Calu3 (cell line): ENCODE results near the gene PLEKHG2. TPM values are rescaled to one million over a fixed set of nuclear protein-coding genes. Genes with fewer than 3 reads are reported as not detected.

Experiments
- BruUV-seq: library from RNA; stranded (reverse); fragments of 400-500 nt; replicated peaks from 2 replicates; lab custom pipeline; 2021; lab: Mats Ljungman, UMichigan
- CTCF ChIA-PET: fragments of 300-600 bp; sonication (Branson Sonifier 250); formaldehyde crosslinking; loops from one replicate; lab custom pipeline; 2022; ENCODE audit warnings: antibody characterized with exemption; lab: Charles Lee
- DNase-seq: peaks from one replicate; pipeline ENCODE4 v3.0.0; 2022
- H3K27ac Mint-ChIP-seq: one replicate; pipeline ENCODE4 v1.8.0; 2022; ENCODE audit warnings: mixed read lengths; ENCODE audit not compliant: unreplicated experiment
- H3K27me3 Mint-ChIP-seq: one replicate; pipeline ENCODE4 v1.8.0; 2022; ENCODE audit warnings: mixed read lengths; ENCODE audit not compliant: unreplicated experiment
- H3K36me3 Mint-ChIP-seq: one replicate; pipeline ENCODE4 v1.8.0; 2022; ENCODE audit warnings: mild to moderate bottlenecking, moderate library complexity, mixed read lengths; ENCODE audit not compliant: insufficient read depth, unreplicated experiment
- H3K4me1 Mint-ChIP-seq: one replicate; pipeline ENCODE4 v1.8.0; 2022; ENCODE audit warnings: mild to moderate bottlenecking, low read depth, mixed read lengths; ENCODE audit not compliant: unreplicated experiment
- H3K4me3 Mint-ChIP-seq: one replicate; pipeline ENCODE4 v1.8.0; 2022; ENCODE audit warnings: mild to moderate bottlenecking, low read depth, moderate library complexity, mixed read lengths; ENCODE audit not compliant: unreplicated experiment
- H3K9me3 Mint-ChIP-seq: one replicate; pipeline ENCODE4 v1.8.0; 2022; ENCODE audit warnings: low read depth, mixed read lengths; ENCODE audit not compliant: unreplicated experiment
- CTCF ChIP-seq: fragments of 200-600 bp; IDR thresholded peaks from one replicate; pipeline ENCODE4 v1.8.0; 2022; ENCODE audit warnings: antibody characterized with exemption; ENCODE audit not compliant: unreplicated experiment
- intact Hi-C: fragments of 100-400 bp; cut with micrococcal nuclease; formaldehyde crosslinking; loops from one replicate; pipeline ENCODE4 v1.10.0; 2022; ENCODE audit not compliant: unreplicated experiment
- total RNA-seq: library from RNA; stranded (reverse); gene quantifications from 2 replicates; pipeline ENCODE4 v1.2.3, GENCODE V29; 2022

Gene PLEKHG2
- total RNA-seq, 1 experiment from 2014 or later = 65.3 TPM

- no peak for DNase-seq
- intact Hi-C loops = no loop called here
Measured at GRCh38 chr19:39434123-39435076, 21.9 kb downstream of the PLEKHG2 start.

GRCh38 chr19:39435499-39436349, 23.3 kb downstream of the PLEKHG2 start, which contains the start of gene RPS16:
Gene RPS16, minus strand, starts transcription at chr19:39435949. Its CDS starts 54 bp downstream, at chr19:39435895.
- peak; percentile 99 for DNase-seq
- no peak for TF ChIP-seq CTCF
- intact Hi-C loops = no loop called here
- peak within 1 kb of the TSS; percentile 96 for H3K4me3 Mint-ChIP-seq
- H3K4me1 Mint-ChIP-seq = peaks cover 26% of the 10 kb centered on the region
- peaks cover 9% of the 10 kb centered on the region for H3K27me3 Mint-ChIP-seq
- CTCF ChIA-PET = interaction anchor here (0.6 to 1.2 kb wide), 10 partner anchors 10 to 398 kb away, joined by 3 to 7 read pairs (median 4); partner anchors contain the start of genes MED29, PAF1, SAMD4B and SUPT5H
- BruUV-seq = no TSS peak
- H3K9me3 Mint-ChIP-seq = no peaks in the 10 kb centered on the region
- peak within 1 kb of the TSS; percentile 97 for H3K27ac Mint-ChIP-seq
- H3K36me3 Mint-ChIP-seq = peaks cover 77% of the 10 kb centered on the region

More at GRCh38 chr19:39434123-39435076, 21.9 kb downstream of the PLEKHG2 start:
- Mint-ChIP-seq H3K27ac (peak overlapping the region; percentile 97), H3K9me3 (no peaks in the 10 kb centered on the region), H3K4me3 (peak overlapping the region; percentile 96), H3K27me3 (peaks cover 9% of the 10 kb centered on the region), H3K36me3 (peaks cover 85% of the 10 kb centered on the region), H3K4me1 (peaks cover 33% of the 10 kb centered on the region)
- TF ChIP-seq CTCF = no peak
- no TSS peak for BruUV-seq
- CTCF ChIA-PET = interaction anchor here (0.9 kb wide), 1 partner anchor 20 kb away, joined by 3 read pairs; no protein-coding TSS in a partner anchor

DNA sequence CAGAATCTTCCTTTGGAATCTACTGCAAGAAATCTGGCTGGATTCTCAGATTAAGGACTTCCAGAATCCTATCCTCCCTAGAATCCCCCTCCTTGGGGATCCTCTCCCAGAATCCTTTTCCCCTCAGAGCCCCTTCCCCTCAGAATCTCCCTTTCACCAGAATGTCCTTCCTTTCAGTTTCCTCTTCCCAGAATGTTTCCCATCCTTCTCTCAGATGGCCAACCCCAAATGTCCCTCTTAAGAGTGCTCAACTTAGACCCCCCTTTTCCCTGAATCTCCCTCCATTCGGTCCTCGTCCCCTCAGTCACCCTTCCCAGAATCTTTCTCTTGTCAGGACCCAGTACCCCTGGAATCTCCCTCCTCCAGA, 23.9 kb downstream of the PLEKHG2 start:
- intact Hi-C loops = no loop called here
- TSS peak; percentile 99 for BruUV-seq
- Mint-ChIP-seq H3K4me1 (peaks cover 24% of the 10 kb centered on the region), H3K27ac (peak overlapping the region; percentile 97), H3K9me3 (no peaks in the 10 kb centered on the region), H3K36me3 (peaks cover 71% of the 10 kb centered on the region), H3K27me3 (peaks cover 9% of the 10 kb centered on the region), H3K4me3 (peak overlapping the region; percentile 96)
- DNase-seq = no peak
- CTCF ChIA-PET = interaction anchor here (0.6 to 1.2 kb wide), 5 partner anchors 9 to 59 kb away, joined by 3 to 7 read pairs (median 4); partner anchors contain the start of genes MED29, PAF1 and SUPT5H
- no peak for TF ChIP-seq CTCF
